ENCODE measurements around the gene DZIP1.

The DZIP1 gene

DNA sequence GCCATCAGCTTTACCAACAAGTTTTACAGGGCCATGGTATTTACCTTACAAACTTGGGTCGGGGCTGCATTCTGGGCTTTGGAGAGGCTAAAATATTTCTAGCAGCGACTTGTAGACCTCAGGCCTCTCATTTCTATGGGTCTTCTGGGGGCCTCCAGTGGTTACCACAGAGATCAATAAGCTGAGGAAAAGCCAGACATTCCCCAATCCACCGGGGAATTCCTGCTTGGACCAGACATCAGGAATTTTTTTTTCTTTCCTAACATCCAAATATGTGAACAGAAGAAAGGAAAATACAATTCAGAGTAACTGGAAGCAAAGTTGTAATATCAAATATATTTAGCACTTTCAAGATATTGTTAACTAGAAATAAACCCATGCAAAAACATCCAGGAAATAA is 1.5 kb downstream of the DZIP1 start:
- Histone ChIP-seq H3K27me3 (ENCODE audit: insufficient read depth, low read length) (no peaks in the 10 kb centered on the region), H3K4me1 (ENCODE audit: control insufficient read depth, insufficient read depth, low read length, unreplicated experiment) (peaks cover 10% of the 10 kb centered on the region), H2AFZ (ENCODE audit: low read length, unreplicated experiment) (no peak overlapping the region), H3K79me2 (ENCODE audit: control insufficient read depth, insufficient read depth, low read length, unreplicated experiment) (peaks cover 27% of the 10 kb centered on the region), H3K4me3 (ENCODE audit: low read depth, low read length) (peak overlapping the region; percentile 89), H3K27ac (ENCODE audit: low read depth, low read length) (peak overlapping the region; percentile 50), H3K36me3 (ENCODE audit: insufficient read depth, low read length) (peaks cover 10% of the 10 kb centered on the region; the same call in 1 of the 2 replicates)

DNA sequence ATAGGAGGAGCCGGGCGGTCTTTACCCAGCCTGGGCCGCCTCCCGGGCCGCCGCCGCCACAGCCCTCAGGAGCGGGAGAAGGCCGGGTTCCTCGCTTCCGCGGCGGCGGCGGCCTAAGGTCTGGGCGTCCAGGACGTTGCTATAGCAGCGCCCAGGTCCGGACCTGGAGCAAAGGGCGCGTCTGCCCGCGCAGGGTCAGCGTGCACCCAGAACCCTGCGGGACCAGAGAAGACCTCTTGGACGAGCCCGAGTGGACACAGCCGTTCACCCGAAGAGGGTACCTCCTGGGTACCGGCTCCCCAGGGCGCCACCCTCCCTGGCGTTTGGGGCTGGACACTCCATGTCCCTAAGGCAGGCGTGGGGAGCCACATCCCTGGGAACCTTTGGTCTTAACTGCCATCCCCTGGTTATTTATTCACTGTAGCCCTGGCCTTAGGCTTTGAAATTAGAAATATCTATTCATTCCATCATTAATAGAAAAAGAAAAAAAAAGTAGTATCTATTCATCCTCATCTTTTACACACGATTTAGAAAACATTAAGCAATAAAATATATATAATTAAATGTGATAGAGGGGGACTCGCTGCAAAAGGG is 2.4 kb downstream of the DZIP1 start:
- Histone ChIP-seq H3K36me3 (ENCODE audit: insufficient read depth, low read length) (peaks cover 10% of the 10 kb centered on the region), H3K4me3 (ENCODE audit: low read depth, low read length) (peak overlapping the region; percentile 89), H2AFZ (ENCODE audit: low read length, unreplicated experiment) (no peak overlapping the region), H3K4me1 (ENCODE audit: control insufficient read depth, insufficient read depth, low read length, unreplicated experiment) (peaks cover 10% of the 10 kb centered on the region), H3K27ac (ENCODE audit: low read depth, low read length) (no peak overlapping the region), H3K79me2 (ENCODE audit: control insufficient read depth, insufficient read depth, low read length, unreplicated experiment) (peaks cover 27% of the 10 kb centered on the region), H3K27me3 (ENCODE audit: insufficient read depth, low read length) (no peaks in the 10 kb centered on the region)

DNA sequence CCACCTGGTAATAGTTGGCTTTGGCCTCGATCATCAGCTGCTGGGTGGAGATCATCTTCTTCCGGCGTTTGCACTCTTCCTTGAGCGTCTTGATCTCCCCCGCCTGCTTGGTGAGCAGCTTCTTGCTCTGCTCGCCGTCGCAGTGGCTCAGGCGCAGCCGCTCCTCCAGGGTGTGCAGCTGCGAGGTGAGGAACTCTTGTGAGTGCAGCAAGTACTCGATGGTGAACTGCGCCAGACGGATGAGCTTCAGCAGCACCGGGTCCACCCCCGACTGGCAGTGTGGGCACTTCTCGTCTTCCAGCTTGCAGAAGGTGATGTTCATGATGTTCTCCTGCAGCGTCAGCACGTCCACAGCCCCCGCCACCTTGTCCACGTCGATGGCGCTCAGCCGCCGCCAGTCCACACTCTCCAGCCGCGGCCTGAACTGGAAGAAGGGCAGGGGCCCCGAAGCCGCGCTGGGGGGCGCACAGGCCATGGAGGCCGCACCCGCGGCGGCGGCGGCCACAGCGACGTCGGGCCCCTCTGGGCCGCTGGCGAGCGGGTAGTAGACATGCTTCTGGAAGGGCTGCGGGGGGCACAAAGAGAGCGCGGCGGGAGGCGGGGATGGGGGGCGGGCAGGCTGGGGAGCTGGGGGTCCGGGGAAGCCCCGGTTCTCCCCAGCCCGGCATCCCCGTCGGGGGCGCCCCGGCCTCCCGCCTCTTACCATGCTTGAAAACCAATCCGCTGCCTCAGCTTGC is 3.0 kb downstream of the DZIP1 start:
- peak overlapping the region; percentile 49 for H2AFZ ChIP-seq (ENCODE audit: low read length, unreplicated experiment)
- peak overlapping the region; percentile 89 for H3K4me3 ChIP-seq (ENCODE audit: low read depth, low read length)
- peaks cover 27% of the 10 kb centered on the region for H3K79me2 ChIP-seq (ENCODE audit: control insufficient read depth, insufficient read depth, low read length, unreplicated experiment)
- no peaks in the 10 kb centered on the region for H3K27me3 ChIP-seq (ENCODE audit: insufficient read depth, low read length)
- peaks cover 10% of the 10 kb centered on the region for H3K36me3 ChIP-seq (ENCODE audit: insufficient read depth, low read length)
- H3K27ac ChIP-seq (ENCODE audit: low read depth, low read length) = no peak overlapping the region
- peaks cover 10% of the 10 kb centered on the region for H3K4me1 ChIP-seq (ENCODE audit: control insufficient read depth, insufficient read depth, low read length, unreplicated experiment)

DNA sequence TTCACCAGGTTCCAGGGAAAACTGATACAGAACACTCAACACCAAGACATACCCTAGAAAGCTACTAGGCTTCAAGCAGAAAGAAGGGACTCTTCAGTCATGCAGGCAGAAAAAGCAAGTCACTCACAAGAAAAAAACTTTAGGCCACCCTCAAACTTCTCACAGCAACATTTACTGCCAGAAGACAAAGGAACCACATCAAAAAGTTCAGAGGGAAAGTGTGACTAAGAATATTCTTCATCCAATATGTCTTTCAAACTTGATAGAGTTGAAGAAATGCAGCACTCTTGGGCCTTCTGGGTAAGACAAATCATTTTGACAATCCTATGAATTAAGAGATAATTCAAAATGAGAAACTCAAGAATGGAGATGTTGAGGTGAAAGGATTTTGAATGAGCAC is 7.7 kb downstream of the DZIP1 start:
- Histone ChIP-seq H2AFZ (ENCODE audit: low read length, unreplicated experiment) (no peak overlapping the region), H3K27ac (ENCODE audit: low read depth, low read length) (no peak overlapping the region), H3K27me3 (ENCODE audit: insufficient read depth, low read length) (no peaks in the 10 kb centered on the region), H3K4me1 (ENCODE audit: control insufficient read depth, insufficient read depth, low read length, unreplicated experiment) (peaks cover 5% of the 10 kb centered on the region), H3K4me3 (ENCODE audit: low read depth, low read length) (no peak overlapping the region), H3K79me2 (ENCODE audit: control insufficient read depth, insufficient read depth, low read length, unreplicated experiment) (peaks cover 9% of the 10 kb centered on the region), H3K36me3 (ENCODE audit: insufficient read depth, low read length) (peaks cover 19% of the 10 kb centered on the region)

DNA sequence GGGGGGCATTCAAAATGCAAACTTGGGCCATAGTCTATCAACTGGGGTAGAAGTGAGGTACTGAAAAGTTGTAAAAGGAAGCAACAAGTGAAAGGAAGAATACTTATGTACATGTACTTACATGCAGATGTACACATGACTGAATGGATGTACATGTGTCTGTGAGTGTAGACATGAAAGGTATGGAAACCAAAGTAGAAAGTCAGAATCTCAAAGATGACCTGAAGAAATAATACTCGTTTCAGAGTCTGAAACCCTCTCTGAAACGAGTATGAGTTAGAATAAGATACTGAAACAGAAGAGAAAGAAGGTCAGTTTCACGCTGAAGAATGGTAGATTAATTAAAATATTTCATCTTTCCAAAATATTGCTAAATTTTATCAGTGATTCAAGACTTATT is 13.9 kb downstream of the DZIP1 start:
- H3K4me1 ChIP-seq (ENCODE audit: control insufficient read depth, insufficient read depth, low read length, unreplicated experiment) = peaks cover 13% of the 10 kb centered on the region
- H3K4me3 ChIP-seq (ENCODE audit: low read depth, low read length) = no peak overlapping the region
- peaks cover 49% of the 10 kb centered on the region for H3K36me3 ChIP-seq (ENCODE audit: insufficient read depth, low read length)
- no peaks in the 10 kb centered on the region for H3K79me2 ChIP-seq (ENCODE audit: control insufficient read depth, insufficient read depth, low read length, unreplicated experiment)
- H3K27ac ChIP-seq (ENCODE audit: low read depth, low read length) = no peak overlapping the region
- H2AFZ ChIP-seq (ENCODE audit: low read length, unreplicated experiment) = no peak overlapping the region
- H3K27me3 ChIP-seq (ENCODE audit: insufficient read depth, low read length) = no peaks in the 10 kb centered on the region

DNA sequence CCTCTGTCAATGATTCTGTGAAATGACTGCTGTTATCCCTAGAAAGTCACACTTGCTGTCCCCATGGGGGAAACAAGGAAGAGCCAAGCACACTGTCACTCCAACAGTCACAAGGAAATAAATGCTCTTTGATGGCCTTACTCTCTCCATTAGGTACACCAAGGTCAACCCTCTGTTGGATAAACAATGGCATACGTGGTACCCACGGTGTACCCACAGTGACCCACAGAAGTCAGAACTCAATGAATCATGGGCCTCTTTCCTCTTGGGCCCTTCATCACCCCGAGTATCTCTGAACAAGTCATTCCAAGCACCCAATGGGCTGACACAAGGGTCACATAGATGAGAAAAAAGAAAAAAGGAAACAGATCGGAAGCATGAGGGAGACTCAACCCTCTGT is 15.4 kb downstream of the DZIP1 start:
- H2AFZ ChIP-seq (ENCODE audit: low read length, unreplicated experiment) = no peak overlapping the region
- H3K79me2 ChIP-seq (ENCODE audit: control insufficient read depth, insufficient read depth, low read length, unreplicated experiment) = no peaks in the 10 kb centered on the region
- peaks cover 13% of the 10 kb centered on the region for H3K4me1 ChIP-seq (ENCODE audit: control insufficient read depth, insufficient read depth, low read length, unreplicated experiment)
- H3K27ac ChIP-seq (ENCODE audit: low read depth, low read length) = no peak overlapping the region
- H3K36me3 ChIP-seq (ENCODE audit: insufficient read depth, low read length) = peaks cover 49% of the 10 kb centered on the region
- no peaks in the 10 kb centered on the region for H3K27me3 ChIP-seq (ENCODE audit: insufficient read depth, low read length)
- no peak overlapping the region for H3K4me3 ChIP-seq (ENCODE audit: low read depth, low read length)

DNA sequence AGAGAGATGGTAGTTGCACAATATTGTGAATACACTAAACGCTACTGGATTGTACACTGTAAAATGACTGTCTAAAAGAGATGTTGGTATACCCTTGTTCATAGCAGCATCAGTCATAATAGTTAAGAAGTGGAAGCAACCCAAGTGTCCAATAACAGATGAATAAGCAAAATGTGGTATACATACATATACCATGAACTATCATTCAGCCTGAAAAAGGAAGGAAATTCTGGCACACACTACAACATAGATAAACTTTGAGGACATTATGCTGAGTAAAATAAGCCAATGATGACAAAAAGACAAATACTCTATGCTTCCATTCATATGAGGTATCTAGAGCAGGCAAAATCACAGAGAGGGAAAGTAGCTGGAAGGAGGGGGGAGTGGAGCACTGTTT is 16.0 kb downstream of the DZIP1 start:
- Histone ChIP-seq H3K27ac (ENCODE audit: low read depth, low read length) (0 out of 2 replicates have a peak overlapping the region, but pooled peaks have one; percentile 1), H2AFZ (ENCODE audit: low read length, unreplicated experiment) (no peak overlapping the region), H3K36me3 (ENCODE audit: insufficient read depth, low read length) (peaks cover 49% of the 10 kb centered on the region), H3K79me2 (ENCODE audit: control insufficient read depth, insufficient read depth, low read length, unreplicated experiment) (no peaks in the 10 kb centered on the region), H3K4me3 (ENCODE audit: low read depth, low read length) (no peak overlapping the region), H3K27me3 (ENCODE audit: insufficient read depth, low read length) (no peaks in the 10 kb centered on the region), H3K4me1 (ENCODE audit: control insufficient read depth, insufficient read depth, low read length, unreplicated experiment) (peaks cover 13% of the 10 kb centered on the region)

DNA sequence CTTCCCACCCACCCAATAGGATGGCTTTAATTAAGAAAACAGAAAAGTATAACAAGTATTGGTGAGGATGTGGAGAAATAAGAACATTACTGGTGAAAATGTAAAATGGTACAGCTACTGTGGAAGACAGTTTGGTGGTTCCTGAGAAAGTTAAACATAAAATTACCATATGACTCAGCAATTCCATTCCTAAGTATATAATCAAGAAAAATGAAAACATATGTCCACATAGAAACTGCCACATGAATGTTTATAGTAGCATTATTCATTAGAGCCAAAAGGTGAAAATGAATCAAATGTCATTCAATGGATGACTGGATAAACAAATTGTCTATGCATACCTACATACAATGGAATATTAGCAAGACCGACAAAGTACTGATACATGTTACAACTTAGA is 16.9 kb downstream of the DZIP1 start:
- Histone ChIP-seq H3K27ac (ENCODE audit: low read depth, low read length) (peak overlapping the region; percentile 58), H3K36me3 (ENCODE audit: insufficient read depth, low read length) (peaks cover 46% of the 10 kb centered on the region), H3K4me1 (ENCODE audit: control insufficient read depth, insufficient read depth, low read length, unreplicated experiment) (peaks cover 13% of the 10 kb centered on the region)

DNA sequence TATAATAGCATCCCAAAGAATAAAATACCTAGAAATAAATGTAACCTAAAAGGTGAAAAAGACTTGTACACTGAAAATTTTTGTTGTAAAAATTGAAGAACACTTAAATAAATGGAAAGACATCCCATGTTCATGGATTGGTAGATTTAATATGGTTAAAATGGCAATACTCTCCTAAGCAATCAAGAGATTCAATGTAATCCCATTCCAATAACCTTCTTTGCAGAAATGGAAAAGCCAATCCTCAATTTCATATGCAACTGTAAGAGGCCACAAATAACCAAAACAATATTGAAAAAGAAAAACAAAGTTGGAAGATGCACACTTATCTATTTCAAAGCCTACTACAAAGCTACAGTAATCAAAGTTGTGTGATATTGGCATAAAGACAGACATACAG is 17.7 kb downstream of the DZIP1 start:
- Histone ChIP-seq H2AFZ (ENCODE audit: low read length, unreplicated experiment) (no peak overlapping the region), H3K27ac (ENCODE audit: low read depth, low read length) (peak overlapping the region; percentile 58; the same call in 1 of the 2 replicates), H3K27me3 (ENCODE audit: insufficient read depth, low read length) (no peaks in the 10 kb centered on the region), H3K79me2 (ENCODE audit: control insufficient read depth, insufficient read depth, low read length, unreplicated experiment) (no peaks in the 10 kb centered on the region), H3K4me1 (ENCODE audit: control insufficient read depth, insufficient read depth, low read length, unreplicated experiment) (peaks cover 13% of the 10 kb centered on the region), H3K36me3 (ENCODE audit: insufficient read depth, low read length) (peaks cover 41% of the 10 kb centered on the region), H3K4me3 (ENCODE audit: low read depth, low read length) (no peak overlapping the region)

More for the DNA sequence above, 16.9 kb downstream of the DZIP1 start:
- Histone ChIP-seq H2AFZ (ENCODE audit: low read length, unreplicated experiment) (no peak overlapping the region), H3K27me3 (ENCODE audit: insufficient read depth, low read length) (no peaks in the 10 kb centered on the region), H3K4me3 (ENCODE audit: low read depth, low read length) (no peak overlapping the region), H3K79me2 (ENCODE audit: control insufficient read depth, insufficient read depth, low read length, unreplicated experiment) (no peaks in the 10 kb centered on the region)

DNA sequence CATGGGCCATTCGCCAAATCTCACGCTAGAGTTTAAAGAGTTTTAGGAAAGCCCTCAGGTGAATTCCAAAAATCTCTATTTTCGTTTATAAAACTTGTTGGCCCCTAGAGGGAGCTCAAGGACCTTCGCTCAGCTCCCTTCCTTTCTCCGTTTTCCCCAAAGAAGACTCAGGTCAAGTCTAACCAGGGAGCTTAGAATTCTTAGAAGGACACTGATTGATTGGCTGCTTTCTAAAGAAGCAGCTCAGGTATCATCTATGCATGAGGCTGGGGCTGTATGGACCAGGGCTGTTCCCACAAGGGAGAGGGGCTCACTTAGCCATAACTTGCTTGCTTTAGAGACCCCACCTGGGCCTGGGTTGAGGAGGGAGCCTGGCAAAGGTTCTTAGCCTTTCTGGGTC is 20.5 kb downstream of the DZIP1 start:
- Histone ChIP-seq H3K4me1 (ENCODE audit: control insufficient read depth, insufficient read depth, low read length, unreplicated experiment) (peaks cover 13% of the 10 kb centered on the region), H3K4me3 (ENCODE audit: low read depth, low read length) (no peak overlapping the region), H3K27ac (ENCODE audit: low read depth, low read length) (no peak overlapping the region), H3K36me3 (ENCODE audit: insufficient read depth, low read length) (peaks cover 37% of the 10 kb centered on the region), H3K79me2 (ENCODE audit: control insufficient read depth, insufficient read depth, low read length, unreplicated experiment) (no peaks in the 10 kb centered on the region), H3K27me3 (ENCODE audit: insufficient read depth, low read length) (no peaks in the 10 kb centered on the region), H2AFZ (ENCODE audit: low read length, unreplicated experiment) (no peak overlapping the region)

DNA sequence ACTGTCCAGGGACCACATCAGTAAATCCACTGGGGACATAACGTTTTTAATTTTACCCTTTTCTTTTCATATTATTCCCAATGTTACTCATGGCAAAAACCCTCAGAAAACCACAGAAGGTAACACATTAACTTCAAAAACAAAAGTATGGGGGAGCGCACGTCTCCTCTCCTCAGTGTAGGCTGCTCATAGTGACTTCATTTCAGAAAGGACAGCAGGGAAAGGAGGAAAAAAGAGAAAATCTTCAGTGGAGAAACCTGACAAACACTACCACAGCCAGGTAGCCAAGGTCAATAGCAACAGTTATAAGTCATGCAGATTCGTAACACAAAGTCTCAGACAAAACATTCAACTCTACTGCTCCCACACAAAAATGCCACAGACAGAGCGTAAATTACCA is 21.4 kb downstream of the DZIP1 start:
- Histone ChIP-seq H3K27ac (ENCODE audit: low read depth, low read length) (no peak overlapping the region), H2AFZ (ENCODE audit: low read length, unreplicated experiment) (no peak overlapping the region), H3K79me2 (ENCODE audit: control insufficient read depth, insufficient read depth, low read length, unreplicated experiment) (no peaks in the 10 kb centered on the region), H3K4me3 (ENCODE audit: low read depth, low read length) (no peak overlapping the region), H3K4me1 (ENCODE audit: control insufficient read depth, insufficient read depth, low read length, unreplicated experiment) (peaks cover 13% of the 10 kb centered on the region), H3K36me3 (ENCODE audit: insufficient read depth, low read length) (peaks cover 41% of the 10 kb centered on the region), H3K27me3 (ENCODE audit: insufficient read depth, low read length) (no peaks in the 10 kb centered on the region)

Measured in ACC112 (cell line).